HG03520 (cell line): ENCODE measurements around the gene STIP1.

Experiments
- ATAC-seq: cut with Tn5 transposase; IDR thresholded peaks from one replicate; pipeline ENCODE4 v1.9.1; 2021; ENCODE audit warnings: mild to moderate bottlenecking, moderate library complexity; ENCODE audit not compliant: unreplicated experiment

STIP1 gene

GRCh38 chr11:64185693-64186491 lies at the start of gene STIP1:
Gene STIP1 (plus strand): TSS chr11:64186171. CDS start chr11:64186262, 91 bp downstream.
- ATAC-seq, result peak; percentile 88

DNA sequence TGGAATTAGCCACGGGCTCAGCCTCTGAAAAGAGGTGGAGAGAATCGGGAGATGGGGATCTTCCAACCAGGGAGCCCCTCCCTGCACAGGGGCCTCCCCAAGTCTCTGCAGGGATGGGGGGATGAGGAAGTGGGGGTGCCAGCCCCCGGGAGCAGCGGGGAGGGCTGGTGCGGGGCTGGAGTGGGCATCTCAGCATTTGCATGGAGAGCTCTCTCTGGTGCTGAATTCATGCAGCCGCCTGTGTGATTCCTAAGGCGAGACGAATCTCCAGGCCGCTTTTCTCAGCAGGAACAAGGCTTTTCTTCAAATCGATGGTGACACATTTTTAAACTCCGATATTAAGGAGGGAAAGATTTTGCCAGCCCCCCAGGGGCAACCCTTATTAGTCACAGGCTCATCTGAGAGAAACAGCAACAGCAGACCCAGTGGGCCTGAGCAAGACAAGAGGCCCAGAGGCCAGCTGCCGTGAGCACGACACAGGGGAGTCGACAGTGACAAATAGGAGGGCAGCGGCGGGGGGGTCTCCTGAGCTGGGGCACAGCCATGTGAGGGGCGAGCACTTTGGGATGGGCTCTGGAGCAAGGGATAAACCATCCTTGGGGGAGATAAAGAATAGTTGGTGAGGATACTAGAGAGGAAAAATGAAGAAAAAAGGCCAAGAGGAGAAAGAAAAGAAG lies 49.1 kb upstream of the STIP1 start:
- ATAC-seq, result no peak

GRCh38 chr11:64138398-64138797 lies 47.6 kb upstream of the STIP1 start:
- ATAC-seq, result no peak

DNA sequence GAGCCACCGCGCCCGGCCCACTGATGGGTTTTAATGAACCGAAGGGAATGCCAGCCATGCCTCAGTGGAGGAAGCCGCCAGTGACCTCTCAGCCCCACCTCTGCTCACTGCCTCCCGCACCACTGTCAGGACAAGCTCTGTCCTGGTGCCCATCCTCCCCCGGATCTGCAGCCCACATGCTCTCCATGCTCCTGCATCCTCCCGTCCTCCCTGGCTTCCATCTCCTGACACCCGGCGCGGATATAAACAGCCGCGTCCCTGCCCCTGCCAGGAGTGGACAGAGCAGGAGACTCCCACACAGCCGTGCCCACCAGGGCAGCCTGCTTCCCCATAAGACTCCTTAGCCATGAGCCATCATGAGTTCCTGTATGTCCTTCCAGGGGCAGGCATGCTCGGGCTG lies 46.9 kb upstream of the STIP1 start:
- ATAC-seq, result no peak

DNA sequence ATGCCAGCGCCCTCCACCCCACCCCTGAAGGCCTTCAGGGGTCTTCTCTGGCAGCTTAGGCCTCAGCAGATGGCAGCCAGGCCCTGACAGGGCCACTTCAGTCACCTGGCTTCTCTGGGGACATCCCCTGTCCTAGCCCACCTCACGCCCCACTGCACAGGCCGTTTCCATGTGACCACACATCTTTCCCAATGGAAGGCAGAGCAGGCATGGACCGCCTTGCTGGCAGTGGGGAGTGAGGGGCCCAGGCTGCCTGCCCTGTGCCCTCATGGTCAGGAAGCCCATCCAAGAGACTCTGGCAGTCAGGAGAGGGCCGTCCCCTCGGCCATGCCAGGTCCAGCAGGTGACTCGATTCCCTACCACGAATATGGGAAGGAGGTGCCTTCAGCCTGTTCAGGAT lies 45.9 kb upstream of the STIP1 start:
- no peak for ATAC-seq

DNA sequence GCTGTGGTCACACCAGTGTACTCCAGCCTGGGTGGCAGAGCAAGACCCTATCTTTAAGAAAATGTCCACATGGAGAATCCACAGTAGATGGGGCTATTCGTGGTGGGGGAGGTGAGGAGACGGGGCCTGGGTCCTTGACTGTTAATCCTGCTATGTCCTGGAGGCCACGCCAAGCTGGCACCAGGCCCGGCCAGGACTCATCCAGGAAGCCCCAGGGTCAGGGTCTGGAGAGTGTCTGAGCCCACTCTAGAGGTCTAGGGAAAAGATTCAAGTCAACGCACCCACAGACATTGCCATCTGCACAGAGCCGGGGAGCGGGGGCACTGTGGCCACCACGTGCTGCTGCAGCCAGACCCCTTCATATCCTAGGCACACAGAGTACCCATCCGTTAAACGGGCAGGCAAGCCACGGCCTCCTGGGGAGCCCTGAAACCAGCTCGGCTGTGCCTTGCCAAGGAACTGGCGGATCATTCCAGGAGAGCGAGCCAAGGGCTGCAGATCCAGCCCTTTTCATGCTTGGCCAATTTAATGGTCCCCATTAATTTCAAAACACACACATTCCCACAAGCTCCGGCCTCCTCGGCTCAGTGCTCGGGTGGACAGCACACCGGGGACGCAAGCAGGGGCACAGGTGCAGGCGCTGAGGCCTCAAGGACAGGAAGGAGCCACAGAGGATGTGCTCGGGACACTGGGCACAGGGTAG lies 44.7 kb upstream of the STIP1 start:
- ATAC-seq, result no peak

GRCh38 chr11:64144587-64145472 lies 41.1 kb upstream of the STIP1 start:
- no peak for ATAC-seq

- ATAC-seq, result no peak
Observed at GRCh38 chr11:64146036-64146955, 39.7 kb upstream of the STIP1 start.

GRCh38 chr11:64148226-64148916 lies 37.6 kb upstream of the STIP1 start:
- no peak for ATAC-seq

GRCh38 chr11:64148917-64149617 lies 36.9 kb upstream of the STIP1 start:
- ATAC-seq, result no peak

DNA sequence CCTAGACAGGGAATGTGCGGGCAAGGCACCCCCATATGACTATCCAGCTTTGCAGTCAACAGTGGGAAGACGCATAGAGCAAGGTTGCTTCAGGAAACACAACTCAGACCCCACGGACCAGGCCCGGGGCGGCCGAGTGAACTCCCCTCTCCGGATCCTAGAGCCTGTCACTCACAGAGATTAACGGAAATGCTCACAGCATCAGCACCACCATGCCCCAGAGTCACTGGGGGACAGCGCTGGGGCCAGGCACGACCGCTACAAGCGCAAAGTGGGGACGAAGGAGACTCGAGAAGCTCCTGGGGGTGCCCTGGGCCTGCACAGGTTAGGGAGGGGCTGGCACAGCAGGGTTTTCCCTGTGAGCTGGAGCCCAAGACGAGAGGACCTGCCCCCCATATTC lies 35.9 kb upstream of the STIP1 start:
- no peak for ATAC-seq

DNA sequence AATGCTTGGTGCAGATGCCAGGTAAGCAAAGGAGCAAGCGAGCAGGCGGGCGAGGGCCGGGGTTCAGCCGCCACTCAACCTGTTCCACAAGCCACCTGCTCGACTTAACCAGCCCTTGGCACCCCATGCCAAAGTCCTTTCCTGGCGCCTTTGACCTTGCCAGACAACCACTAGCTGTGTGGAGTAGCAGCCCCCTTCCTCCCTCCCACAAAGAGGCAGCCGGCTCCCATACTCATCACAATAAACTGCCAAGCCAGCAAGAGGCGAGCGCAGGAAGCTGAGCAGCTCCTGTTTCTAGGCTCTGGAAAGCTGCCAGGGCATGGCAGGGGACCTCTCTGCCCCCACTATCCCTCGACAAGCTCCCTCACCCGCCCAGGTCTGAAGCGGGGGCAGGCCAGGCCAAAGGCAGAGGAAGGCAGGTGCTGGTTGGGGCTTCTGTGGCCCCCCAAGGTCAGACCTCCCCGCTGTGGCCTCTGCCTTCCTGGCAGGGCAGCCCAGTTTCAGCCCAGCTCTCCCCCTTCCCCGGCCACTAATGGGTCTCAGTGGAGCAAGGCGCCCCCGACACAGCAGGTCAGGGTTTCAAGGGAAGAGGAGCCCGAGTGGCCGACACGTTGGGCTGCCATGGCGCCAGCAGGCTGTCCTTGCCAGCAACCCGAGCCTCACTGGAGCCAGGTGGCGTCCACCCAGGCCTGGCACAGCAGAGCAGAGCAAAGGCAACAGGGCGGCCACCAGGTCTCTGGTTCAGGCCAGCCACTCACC lies 35.3 kb upstream of the STIP1 start:
- ATAC-seq, result no peak

GRCh38 chr11:64151337-64151736 lies 34.6 kb upstream of the STIP1 start:
- ATAC-seq, result no peak

DNA sequence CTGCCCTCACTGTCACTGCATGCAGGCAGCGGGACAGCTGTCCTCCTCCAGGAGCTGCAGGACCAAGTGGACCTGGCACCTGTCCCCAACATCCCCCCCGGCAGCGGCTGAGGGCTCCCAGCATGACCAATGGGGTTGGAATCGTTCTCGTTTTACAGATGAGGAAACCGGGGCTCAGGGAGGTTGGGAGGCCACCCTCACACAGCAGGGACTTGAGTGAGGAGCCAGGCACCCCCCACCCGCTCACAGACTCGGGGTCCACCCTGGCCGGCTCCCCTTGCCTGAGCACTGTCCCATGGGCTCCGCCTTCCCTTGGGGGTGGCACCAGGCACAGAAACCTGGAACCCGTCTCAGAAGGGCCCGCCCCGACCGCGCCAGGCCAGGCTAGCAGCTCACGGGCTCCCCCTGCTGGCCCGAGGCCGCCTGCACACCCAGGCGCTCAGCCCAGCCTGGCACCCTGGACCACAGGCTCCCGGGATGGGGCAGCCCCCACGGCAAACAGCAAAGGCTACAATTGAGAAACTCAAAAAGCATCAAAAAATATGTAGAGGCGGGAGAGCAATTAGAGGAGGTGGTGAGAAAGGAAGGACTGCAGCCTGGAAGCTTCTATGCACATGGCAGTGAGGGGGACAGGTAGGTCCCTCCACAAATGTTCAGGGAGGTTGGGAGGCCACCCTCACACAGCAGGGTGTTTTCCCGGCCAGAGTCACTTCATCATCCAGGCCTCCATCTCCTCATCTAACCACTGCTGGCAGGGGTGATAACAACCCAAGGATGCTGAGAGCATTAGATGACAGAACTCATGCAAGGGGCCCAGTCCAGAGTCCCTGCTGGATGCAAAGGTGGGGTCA lies 32.9 kb upstream of the STIP1 start:
- ATAC-seq, result no peak

DNA sequence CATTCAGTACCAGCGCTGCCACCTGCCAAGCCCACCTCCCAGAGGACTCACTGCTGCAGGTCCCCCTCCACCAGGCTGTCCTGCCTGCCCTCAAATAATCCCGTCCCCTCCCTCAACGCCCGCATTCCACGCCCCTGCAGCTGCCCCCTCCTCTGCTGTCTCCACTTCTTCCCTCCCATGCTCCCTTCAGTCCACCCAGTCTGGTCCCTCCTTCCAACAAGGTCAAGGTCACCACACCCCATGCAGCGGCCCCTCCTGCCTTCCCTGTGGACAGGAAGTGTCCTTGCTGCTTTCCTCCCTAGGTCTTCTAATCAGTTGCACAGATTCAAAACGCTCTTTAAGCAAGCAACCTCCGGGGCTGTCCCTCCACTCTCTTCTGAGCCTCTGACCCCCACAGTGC lies 32.2 kb upstream of the STIP1 start:
- no peak for ATAC-seq

- ATAC-seq, result no peak
Observed at GRCh38 chr11:64156235-64157011, 29.5 kb upstream of the STIP1 start.
